Naive thymus-derived CD8-positive, alpha-beta T cell (primary cell): ENCODE measurements around the gene TRIOBP. TPM values are rescaled to one million over a fixed set of nuclear protein-coding genes. Genes with fewer than 3 reads are reported as not detected.
"Not testable (repeated sequence)": the region's sequence is repeated elsewhere in the genome, so short reads cannot be mapped to it uniquely, and the experiment has no call there.

ENCODE experiments used
- ATAC-seq, 2 donors: fragments of 150-1000 bp; cut with Tn5 transposase in 1 of 2; sonication (Bioruptor Pico), chemical (Tn5 transposase) in 1 of 2; 1 replicate in 1 of 2; 2 replicates in 1 of 2; pipeline ENCODE4 v1.10.0; 2021; ENCODE audit warnings: mild to moderate bottlenecking in 2 of 2, moderate library complexity in 2 of 2
- POLR2A ChIA-PET: fragments of 350-600 bp; sonication (Branson Sonifier 250); formaldehyde crosslinking; loops from one replicate; lab custom pipeline; 2021; ENCODE audit warnings: antibody characterized with exemption; lab: Charles Lee
- DNase-seq, 10 donors: peaks; one replicate each; pipeline versions ENCODE4 v3.0.0 to v3.0.0-alpha.2; 2020 to 2022
- H3K27ac Mint-ChIP-seq, 10 donors: one replicate each; pipeline ENCODE4 v1.8.0; 2020 to 2022; ENCODE audit warnings: mild to moderate bottlenecking in 10 of 10, mixed read lengths in 10 of 10, moderate library complexity in 4 of 10, inconsistent platforms in 1 of 10
- H3K27me3 Mint-ChIP-seq, 5 donors: one replicate each; pipeline ENCODE4 v1.8.0; 2021 to 2022; ENCODE audit warnings: mixed read lengths in 5 of 5
- H3K36me3 Mint-ChIP-seq, 3 donors: one replicate each; pipeline ENCODE4 v1.8.0; 2020 to 2022; ENCODE audit warnings: mixed read lengths in 3 of 3, mild to moderate bottlenecking in 2 of 3, inconsistent platforms in 1 of 3
- H3K4me1 Mint-ChIP-seq, 4 donors: one replicate each; pipeline ENCODE4 v1.8.0; 2021 to 2022; ENCODE audit warnings: mixed read lengths in 4 of 4
- H3K4me3 Mint-ChIP-seq, 10 donors: one replicate each; pipeline ENCODE4 v1.8.0; 2020 to 2022; ENCODE audit warnings: mild to moderate bottlenecking in 10 of 10, mixed read lengths in 10 of 10, moderate library complexity in 6 of 10, inconsistent platforms in 1 of 10
- H3K9me3 Mint-ChIP-seq, 9 donors: one replicate each; pipeline ENCODE4 v1.8.0; 2020 to 2022; ENCODE audit warnings: mixed read lengths in 9 of 9, mild to moderate bottlenecking in 3 of 9, inconsistent platforms in 1 of 9, moderate library complexity in 1 of 9
- polyA plus RNA-seq, 3 donors: library from polyadenylated mRNA; unstranded; fragments of 300-500 nt; fragmentation: Illumina TruSeq; gene quantifications; one replicate each; pipeline ENCODE4 v1.2.3, GENCODE V29; 2021
- total RNA-seq, 8 experiments: library from RNA in 2 of 8; stranded (reverse) in 2 of 8; gene quantifications; one replicate each; pipeline ENCODE4 v1.2.3 and lab custom pipeline; 2021 to 2026

TRIOBP gene
- total and polyA plus RNA-seq, 5 experiments from 2014 or later, result 7.8 to 30.9 (median 11.6) TPM

- Mint-ChIP-seq H3K27ac (peak overlapping the region in 2 of 10 donors; percentile 34 to 55), H3K4me1 (peaks cover 0 to 6% (median 3%) of the 10 kb centered on the region in 4 donors), H3K36me3 (peaks cover 0 to 11% (median 3%) of the 10 kb centered on the region in 3 donors), H3K4me3 (no peak overlapping the region), H3K27me3 (no peaks in the 10 kb centered on the region), H3K9me3 (no peaks in the 10 kb centered on the region)
- no peak for ATAC-seq
- DNase-seq, result no peak
- POLR2A ChIA-PET, result interaction anchor here (0.7 kb wide), 1 partner anchor 1694 kb away, joined by 4 read pairs; no protein-coding TSS in a partner anchor
Measured at GRCh38 chr22:37777122-37777687, 80.4 kb downstream of the TRIOBP start.

- no peak overlapping the region for H3K27ac Mint-ChIP-seq
- H3K9me3 Mint-ChIP-seq, result no peaks in the 10 kb centered on the region
Measured at GRCh38 chr22:37778370-37779009, 81.6 kb downstream of the TRIOBP start.

GRCh38 chr22:37781434-37782059, 84.7 kb downstream of the TRIOBP start:
- no peak for ATAC-seq
- Mint-ChIP-seq H3K4me3 (no peak overlapping the region), H3K4me1 (peaks cover 0 to 6% (median under 1%) of the 10 kb centered on the region in 4 donors), H3K27ac (no peak overlapping the region), H3K36me3 (no peaks in the 10 kb centered on the region), H3K9me3 (no peaks in the 10 kb centered on the region), H3K27me3 (peaks cover 0 to 2% (median 0%) of the 10 kb centered on the region in 5 donors)
- POLR2A ChIA-PET, result interaction anchor here (0.5 to 0.6 kb wide), 2 partner anchors 13 to 18 kb away, joined by 3 to 5 read pairs; no protein-coding TSS in a partner anchor
- no peak for DNase-seq

More at GRCh38 chr22:37778370-37779009, 81.6 kb downstream of the TRIOBP start:
- no peak for ATAC-seq
- DNase-seq, result no peak
- POLR2A ChIA-PET, result no interaction called here
- Mint-ChIP-seq H3K4me1 (peaks cover 0 to 6% (median 3%) of the 10 kb centered on the region in 4 donors), H3K4me3 (no peak overlapping the region), H3K36me3 (peaks cover 0 to 2% (median 0%) of the 10 kb centered on the region in 3 donors), H3K27me3 (no peaks in the 10 kb centered on the region)

- H3K4me3 Mint-ChIP-seq, result no peak overlapping the region
- no peaks in the 10 kb centered on the region for H3K36me3 Mint-ChIP-seq
- H3K27ac Mint-ChIP-seq, result no peak overlapping the region
- ATAC-seq, result no peak
- DNase-seq, result no peak
- POLR2A ChIA-PET, result interaction anchor here (0.5 to 0.6 kb wide), 3 partner anchors 14 to 621 kb away, joined by 3 to 6 read pairs (median 5); no protein-coding TSS in a partner anchor
- H3K9me3 Mint-ChIP-seq, result no peaks in the 10 kb centered on the region
- H3K27me3 Mint-ChIP-seq, result peaks cover 0 to 2% (median 0%) of the 10 kb centered on the region in 5 donors
- peaks cover 0 to 6% (median under 1%) of the 10 kb centered on the region in 4 donors for H3K4me1 Mint-ChIP-seq
Measured at GRCh38 chr22:37782340-37783168, 85.7 kb downstream of the TRIOBP start.

- no peaks in the 10 kb centered on the region for H3K9me3 Mint-ChIP-seq
- H3K27me3 Mint-ChIP-seq, result peaks cover 0 to 2% (median 0%) of the 10 kb centered on the region in 5 donors
- no peak overlapping the region for H3K27ac Mint-ChIP-seq
- H3K4me3 Mint-ChIP-seq, result no peak overlapping the region
- DNase-seq (no peak), ATAC-seq (no peak)
- peaks cover 0 to under 1% (median 0%) of the 10 kb centered on the region in 4 donors for H3K4me1 Mint-ChIP-seq
- POLR2A ChIA-PET, result interaction anchor here (0.6 kb wide), 1 partner anchor 139 kb away, joined by 8 read pairs; no protein-coding TSS in a partner anchor
- H3K36me3 Mint-ChIP-seq, result no peaks in the 10 kb centered on the region
Measured at GRCh38 chr22:37784829-37785495, 88.1 kb downstream of the TRIOBP start.

- no peak for ATAC-seq
- DNase-seq, result no peak
- Mint-ChIP-seq H3K36me3 (no peaks in the 10 kb centered on the region), H3K9me3 (no peaks in the 10 kb centered on the region), H3K27me3 (peaks cover 0 to 2% (median 0%) of the 10 kb centered on the region in 5 donors), H3K4me1 (no peaks in the 10 kb centered on the region), H3K27ac (no peak overlapping the region), H3K4me3 (no peak overlapping the region)
- POLR2A ChIA-PET, result no interaction called here
Measured at GRCh38 chr22:37790234-37790633, 93.4 kb downstream of the TRIOBP start.

DNA sequence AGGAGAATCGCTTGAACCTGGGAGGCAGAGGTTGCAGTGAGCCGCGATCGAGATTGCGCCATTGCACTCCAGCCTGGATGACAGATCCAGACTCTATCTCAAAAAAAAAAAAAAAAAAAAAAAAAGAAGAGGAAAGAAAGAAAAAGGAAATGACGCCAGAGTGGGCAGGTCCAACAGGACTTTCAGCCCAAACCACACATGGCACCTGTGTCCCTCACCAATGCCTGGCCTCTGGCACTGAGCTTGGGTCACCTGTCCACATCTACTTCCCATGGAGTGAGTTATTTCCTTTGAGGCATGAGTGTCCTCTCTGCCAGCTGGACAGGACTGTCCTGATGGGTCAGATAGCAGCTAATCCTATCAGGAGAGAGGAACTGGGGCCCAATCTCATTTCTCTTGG, 95.6 kb downstream of the TRIOBP start:
- Mint-ChIP-seq H3K4me1 (no peaks in the 10 kb centered on the region), H3K4me3 (no peak overlapping the region), H3K27me3 (peaks cover 0 to 2% (median 0%) of the 10 kb centered on the region in 5 donors), H3K36me3 (no peaks in the 10 kb centered on the region), H3K9me3 (no peaks in the 10 kb centered on the region), H3K27ac (no peak overlapping the region)
- POLR2A ChIA-PET, result interaction anchor here (0.7 kb wide), 1 partner anchor 48 kb away, joined by 3 read pairs; no protein-coding TSS in a partner anchor
- no peak for ATAC-seq
- DNase-seq, result no peak

- Mint-ChIP-seq H3K9me3 (no peaks in the 10 kb centered on the region), H3K4me3 (no peak overlapping the region), H3K27me3 (peaks cover 0 to 1% (median 0%) of the 10 kb centered on the region in 5 donors), H3K36me3 (no peaks in the 10 kb centered on the region), H3K4me1 (peaks cover 0 to 2% (median under 1%) of the 10 kb centered on the region in 4 donors), H3K27ac (no peak overlapping the region)
- no peak for ATAC-seq
- DNase-seq, result no peak
- POLR2A ChIA-PET, result interaction anchor here (0.6 kb wide), 1 partner anchor 232 kb away, joined by 3 read pairs; no protein-coding TSS in a partner anchor
Measured at GRCh38 chr22:37794376-37794775, 97.5 kb downstream of the TRIOBP start.

- POLR2A ChIA-PET, result no interaction called here
Measured at GRCh38 chr22:37796079-37796478, 99.2 kb downstream of the TRIOBP start.

DNA sequence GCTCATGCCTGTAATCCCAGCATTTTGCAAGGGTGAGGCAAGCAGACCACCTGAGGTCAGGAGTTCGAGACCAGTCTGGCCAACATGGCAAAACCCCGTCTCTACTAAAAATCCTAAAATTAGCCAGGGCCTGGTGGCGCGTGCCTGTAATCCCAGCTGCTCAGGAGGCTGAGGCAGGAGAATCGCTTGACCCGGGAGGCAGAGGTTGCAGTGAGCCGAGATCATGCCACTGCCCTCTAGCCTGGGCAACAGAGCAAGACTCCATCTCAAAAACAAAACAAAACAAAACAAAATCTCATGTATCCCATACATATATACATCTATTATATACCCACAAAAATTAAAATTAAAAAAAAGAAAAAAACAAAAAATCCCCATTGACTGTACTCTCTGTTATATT, 100.4 kb downstream of the TRIOBP start:
- H3K9me3 Mint-ChIP-seq, H3K36me3 Mint-ChIP-seq, H3K27me3 Mint-ChIP-seq, H3K4me1 Mint-ChIP-seq, H3K27ac Mint-ChIP-seq, DNase-seq, H3K4me3 Mint-ChIP-seq, POLR2A ChIA-PET, ATAC-seq: not testable (repeated sequence)

More at GRCh38 chr22:37796079-37796478, 99.2 kb downstream of the TRIOBP start:
- Mint-ChIP-seq H3K4me3 (no peak overlapping the region), H3K27ac (peak overlapping the region in 1 of 10 donors; percentile 69), H3K27me3 (peaks cover 0 to 6% (median 0%) of the 10 kb centered on the region in 5 donors), H3K9me3 (no peaks in the 10 kb centered on the region), H3K36me3 (no peaks in the 10 kb centered on the region), H3K4me1 (peaks cover 0 to 2% (median under 1%) of the 10 kb centered on the region in 4 donors)
- no peak for ATAC-seq
- DNase-seq, result no peak

DNA sequence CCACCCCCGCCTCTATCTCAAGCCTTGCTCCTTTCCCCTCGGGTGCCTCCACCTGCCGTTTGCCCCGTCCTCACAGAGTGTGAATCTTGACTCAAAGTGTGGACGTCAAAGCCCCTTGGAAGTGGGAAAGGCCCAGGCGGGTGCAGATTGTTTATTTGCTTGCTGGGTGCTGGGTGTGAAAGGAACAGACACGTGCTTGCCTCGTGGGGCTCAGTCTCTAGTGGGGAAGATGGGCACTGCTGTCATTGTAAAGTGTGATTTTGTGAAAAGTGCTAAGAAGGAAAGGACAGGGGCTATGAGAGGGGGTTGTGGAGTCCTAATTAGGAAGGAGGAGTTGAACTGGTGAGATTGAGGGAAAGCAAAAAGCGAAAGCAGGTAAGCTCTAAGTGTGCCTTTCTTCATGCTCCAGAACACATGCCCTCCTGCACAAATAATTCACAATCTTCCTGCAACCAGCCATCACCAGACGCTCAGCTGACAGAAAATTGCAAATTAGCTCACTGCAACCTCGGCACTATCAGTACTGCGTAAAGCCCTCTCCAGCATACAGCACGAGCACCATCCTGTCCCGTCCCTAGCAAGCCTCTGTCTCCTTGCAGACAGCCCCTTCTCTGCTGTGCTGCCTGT, 101.1 kb downstream of the TRIOBP start:
- no peak for DNase-seq
- Mint-ChIP-seq H3K27ac (peak overlapping the region in 2 of 10 donors; percentile 9 to 18), H3K36me3 (no peaks in the 10 kb centered on the region), H3K9me3 (no peaks in the 10 kb centered on the region), H3K4me3 (peak overlapping the region in 1 of 10 donors; percentile 30), H3K27me3 (peaks cover 2 to 12% (median 7%) of the 10 kb centered on the region in 5 donors), H3K4me1 (peaks cover 6 to 10% (median 8%) of the 10 kb centered on the region in 4 donors)
- POLR2A ChIA-PET, result no interaction called here
- no peak for ATAC-seq
